IMR-90 (cell line): ENCODE measurements around the gene TIAM2. TPM values are rescaled to one million over a fixed set of nuclear protein-coding genes. Genes with fewer than 3 reads are reported as not detected.
A peak's percentile ranks its signal among the peaks of the same experiment; 100 is the strongest.

ENCODE experiments used
- ATAC-seq: fragments of 200-7000 bp; cut with Tn5 transposase; 2 replicates; pipeline ENCODE4 v1.9.1; 2020; ENCODE audit warnings: low read depth, mild to moderate bottlenecking, moderate library complexity
- BruUV-seq: library from RNA; stranded (reverse); fragments of 400-500 nt; replicated peaks from 2 replicates; lab custom pipeline; 2021; lab: Mats Ljungman, UMichigan
- CTCF ChIA-PET: fragments of 300-600 bp; formaldehyde crosslinking; extraction: SDS; loops from one replicate; lab custom pipeline; 2021; ENCODE audit warnings: antibody characterized with exemption; lab: Yijun Ruan, JAX
- POLR2A ChIA-PET: fragments of 300-600 bp; sonication (Branson Sonifier 250); formaldehyde crosslinking; loops from one replicate; lab custom pipeline; 2022; ENCODE audit warnings: antibody characterized with exemption; ENCODE audit not compliant: unreplicated experiment; lab: Charles Lee
- DNase-seq: peaks from one replicate; pipeline ENCODE4 v3.0.0; 2013
- H2AFZ ChIP-seq: replicated peaks from 2 replicates; pipeline ENCODE3; 2013; ENCODE audit warnings: low read length, mild to moderate bottlenecking; ENCODE audit not compliant: poor library complexity
- H2AK5ac ChIP-seq: 2 replicates; pipeline ENCODE4 v1.6.1; 2013; ENCODE audit warnings: low read depth, low read length, inconsistent platforms
- H2AK9ac ChIP-seq: replicated peaks from 2 replicates; pipeline ENCODE3; 2013; ENCODE audit warnings: mild to moderate bottlenecking, low read depth, low read length, moderate library complexity; ENCODE audit not compliant: poor library complexity
- H2BK120ac ChIP-seq: 2 replicates; pipeline ENCODE4 v1.6.1; 2013; ENCODE audit warnings: low read depth, low read length, inconsistent platforms
- H2BK15ac ChIP-seq: 3 replicates; pipeline ENCODE4 v1.6.1; 2013; ENCODE audit warnings: low read depth, low read length, inconsistent platforms
- H2BK20ac ChIP-seq: 2 replicates; pipeline ENCODE4 v1.6.1; 2013; ENCODE audit warnings: low read depth, mild to moderate bottlenecking, inconsistent platforms, low read length, moderate library complexity
- H2BK5ac ChIP-seq: 2 replicates; pipeline ENCODE4 v1.6.1; 2013; ENCODE audit warnings: mild to moderate bottlenecking, low read depth, low read length, inconsistent platforms; ENCODE audit not compliant: poor library complexity, severe bottlenecking
- H3K14ac ChIP-seq: replicated peaks from 2 replicates; pipeline ENCODE4 v1.6.1; 2013; ENCODE audit warnings: low read depth, low read length, inconsistent platforms
- H3K18ac ChIP-seq: 2 replicates; pipeline ENCODE4 v1.6.1; 2013; ENCODE audit warnings: low read depth, low read length, control low read depth
- H3K23ac ChIP-seq: 2 replicates; pipeline ENCODE4 v1.6.1; 2013; ENCODE audit warnings: low read depth, low read length, inconsistent platforms
- H3K27ac ChIP-seq: 2 replicates; pipeline ENCODE4 v1.5.1; 2013; ENCODE audit warnings: mild to moderate bottlenecking, control low read depth, low read length; ENCODE audit not compliant: insufficient read depth
- H3K27me3 ChIP-seq: 2 replicates; pipeline ENCODE4 v1.6.1; 2013; ENCODE audit warnings: low read length; ENCODE audit not compliant: control insufficient read depth, insufficient read depth
- H3K36me3 ChIP-seq: 2 replicates; pipeline ENCODE4 v1.6.1; 2013; ENCODE audit warnings: low read length, mixed read lengths; ENCODE audit not compliant: control insufficient read depth, insufficient read depth
- H3K4ac ChIP-seq: 2 replicates; pipeline ENCODE4 v1.6.1; 2013; ENCODE audit warnings: low read depth, low read length, inconsistent platforms
- H3K4me1 ChIP-seq: 2 replicates; pipeline ENCODE4 v1.6.1; 2013; ENCODE audit warnings: low read length, mixed read lengths; ENCODE audit not compliant: control insufficient read depth, insufficient read depth
- H3K4me2 ChIP-seq: 2 replicates; pipeline ENCODE4 v1.6.1; 2013; ENCODE audit warnings: low read depth, mild to moderate bottlenecking, control low read depth, low read length, moderate library complexity
- H3K4me3 ChIP-seq: 2 replicates; pipeline ENCODE4 v1.5.1; 2013; ENCODE audit warnings: low read depth, mild to moderate bottlenecking, control low read depth, low read length, moderate library complexity; ENCODE audit not compliant: insufficient read depth
- H3K56ac ChIP-seq: 2 replicates; pipeline ENCODE4 v1.6.1; 2013; ENCODE audit warnings: low read length, inconsistent platforms; ENCODE audit not compliant: insufficient read depth; ENCODE audit errors: extremely low read depth
- H3K79me1 ChIP-seq, 2 experiments: 2 replicates each; pipeline ENCODE4 v1.6.1; 2013; ENCODE audit warnings: low read length in 2 of 2, inconsistent platforms in 1 of 2, low read depth in 1 of 2
- H3K9ac ChIP-seq: 2 replicates; pipeline ENCODE4 v1.6.1; 2013; ENCODE audit warnings: low read depth, low read length, control low read depth
- H3K9me1 ChIP-seq: 2 replicates; pipeline ENCODE4 v1.6.1; 2013; ENCODE audit warnings: low read length, inconsistent platforms; ENCODE audit not compliant: insufficient read depth
- H3K9me3 ChIP-seq: 2 replicates; pipeline ENCODE4 v1.6.1; 2013; ENCODE audit warnings: low read length; ENCODE audit not compliant: control insufficient read depth, insufficient read depth
- H4K20me1 ChIP-seq: 2 replicates; pipeline ENCODE4 v1.6.1; 2013; ENCODE audit warnings: low read length, inconsistent platforms; ENCODE audit not compliant: insufficient read depth
- H4K5ac ChIP-seq: 2 replicates; pipeline ENCODE4 v1.6.1; 2013; ENCODE audit warnings: mild to moderate bottlenecking, low read depth, low read length, control low read depth
- H4K8ac ChIP-seq, 2 experiments: 2 replicates each; pipeline ENCODE4 v1.6.1; 2013; ENCODE audit warnings: low read depth in 2 of 2, low read length in 2 of 2, control low read depth in 1 of 2, inconsistent platforms in 1 of 2
- H4K91ac ChIP-seq: 2 replicates; pipeline ENCODE4 v1.6.1; 2013; ENCODE audit warnings: low read depth, low read length, inconsistent platforms; ENCODE audit not compliant: insufficient read depth
- BHLHE40 ChIP-seq: fragments of 150-350 bp; IDR thresholded peaks from 2 replicates; pipeline ENCODE4 v1.6.1; 2016; ENCODE audit warnings: mild to moderate bottlenecking, low read depth, low read length
- CEBPB ChIP-seq: IDR thresholded peaks from 2 replicates; pipeline ENCODE4 v1.6.1; 2012; ENCODE audit warnings: low read depth, low read length, improper control_type of control experiment
- CHD1 ChIP-seq: IDR thresholded peaks from 2 replicates; pipeline ENCODE4 v1.6.1; 2012; ENCODE audit warnings: low read depth, low read length, improper control_type of control experiment
- CTCF ChIP-seq: conservative IDR thresholded peaks from 2 replicates; pipeline ENCODE4 v1.5.1; 2012; ENCODE audit warnings: mild to moderate bottlenecking, low read depth, low read length, improper control_type of control experiment
- ELK1 ChIP-seq: fragments of 150-350 bp; IDR thresholded peaks from 2 replicates; pipeline ENCODE4 v1.6.1; 2016; ENCODE audit warnings: low read depth, mild to moderate bottlenecking, low read length, moderate library complexity, borderline replicate concordance
- FOS ChIP-seq: fragments of 150-350 bp; IDR thresholded peaks from 2 replicates; pipeline ENCODE4 v1.6.1; 2016; ENCODE audit warnings: low read depth, low read length
- MAFK ChIP-seq: IDR thresholded peaks from 2 replicates; pipeline ENCODE4 v1.6.1; 2012; ENCODE audit warnings: low read depth, low read length, improper control_type of control experiment
- MAZ ChIP-seq: IDR thresholded peaks from 2 replicates; pipeline ENCODE4 v1.6.1; 2012; ENCODE audit warnings: low read depth, mild to moderate bottlenecking, low read length, improper control_type of control experiment, moderate library complexity, borderline replicate concordance
- MXI1 ChIP-seq: IDR thresholded peaks from 2 replicates; pipeline ENCODE4 v1.6.1; 2012; ENCODE audit warnings: low read depth, mild to moderate bottlenecking, low read length, moderate library complexity, borderline replicate concordance
- POLR2A ChIP-seq: IDR thresholded peaks from 2 replicates; pipeline ENCODE4 v1.6.1; 2012; ENCODE audit warnings: mild to moderate bottlenecking, low read depth, low read length
- RAD21 ChIP-seq: IDR thresholded peaks from 2 replicates; pipeline ENCODE4 v1.6.1; 2012; ENCODE audit warnings: low read length, improper control_type of control experiment
- RCOR1 ChIP-seq: IDR thresholded peaks from 2 replicates; pipeline ENCODE4 v1.6.1; 2012; ENCODE audit warnings: mild to moderate bottlenecking, low read length, improper control_type of control experiment; ENCODE audit not compliant: insufficient replicate concordance
- RFX5 ChIP-seq: IDR thresholded peaks from 2 replicates; pipeline ENCODE4 v1.8.0; 2012; ENCODE audit warnings: low read depth, mild to moderate bottlenecking, low read length, moderate library complexity
- SMC3 ChIP-seq: fragments of 150-350 bp; IDR thresholded peaks from 2 replicates; pipeline ENCODE4 v1.6.1; 2016; ENCODE audit warnings: low read depth, mild to moderate bottlenecking, antibody characterized with exemption, low read length, moderate library complexity
- USF2 ChIP-seq: fragments of 150-350 bp; IDR thresholded peaks from 2 replicates; pipeline ENCODE4 v1.6.1; 2017; ENCODE audit warnings: mild to moderate bottlenecking, antibody characterized with exemption, low read length, low read depth
- WGBS, 2 experiments: methylation state at CpG; one replicate each; pipeline versions ENCODE4 v1.1.5 to v1.1.7; 2013; ENCODE audit warnings: missing lambda C conversion rate in 2 of 2; ENCODE audit not compliant: insufficient read length in 1 of 2; ENCODE audit errors: extremely low coverage in 2 of 2; 5-methylcytosine and 5-hydroxymethylcytosine counted together
- dilution Hi-C: fragments of 300-500 bp; cut with HindIII; formaldehyde crosslinking; loops from one replicate; pipeline ENCODE4 v1.14.3; 2018; ENCODE audit warnings: low sequenced_read_pairs; ENCODE audit not compliant: unreplicated experiment
- in situ Hi-C: fragments of 300-500 bp; cut with MboI; formaldehyde crosslinking; loops from 3 replicates; pipeline ENCODE4 v1.14.3; 2019; ENCODE audit warnings: low sequenced_read_pairs, inconsistent platforms, mixed read lengths
- intact Hi-C: fragments of 100-400 bp; cut with micrococcal nuclease; formaldehyde crosslinking; loops from 2 replicates; pipeline ENCODE4 v1.10.0; 2022
- polyA plus RNA-seq, 3 experiments: library from polyadenylated mRNA; depleted of rRNA; stranded (reverse); fragments of >200 nt; gene quantifications; 2 replicates each; pipeline ENCODE4 v1.2.3, GENCODE V29; 2012; ENCODE audit warnings: low replicate concordance in 1 of 3
- total RNA-seq: library from RNA; depleted of rRNA; stranded (reverse); fragments of >200 nt; gene quantifications from 2 replicates; pipeline ENCODE4 v1.2.3, GENCODE V29; 2012

The TIAM2 gene
- total and polyA plus RNA-seq, 2 of the 4 experiments (the other 2 are of a cell fraction), result 3.1 to 4.7 TPM

- Histone ChIP-seq H3K4me2 (no peak overlapping the region), H2AFZ (no peak overlapping the region), H2BK5ac (no peak overlapping the region), H3K9me3 (no peaks in the 10 kb centered on the region), H3K18ac (no peak overlapping the region), H3K9me1 (peaks cover 26% of the 10 kb centered on the region), H2BK15ac (no peak overlapping the region), H3K27me3 (no peaks in the 10 kb centered on the region), H4K20me1 (no peaks in the 10 kb centered on the region), H4K91ac (no peak overlapping the region), H3K79me1 (peaks cover 0 to 16% of the 10 kb centered on the region in 2 experiments; a peak in 2 of 4 replicates), H3K56ac (no peak overlapping the region), H3K23ac (no peak overlapping the region), H3K4me1 (peaks cover 11% of the 10 kb centered on the region), H4K8ac (no peak overlapping the region), H4K5ac (no peak overlapping the region), H2BK120ac (peak overlapping the region; percentile 45), H3K14ac (no peak overlapping the region), H3K9ac (no peak overlapping the region), H3K36me3 (no peaks in the 10 kb centered on the region), H2BK20ac (peak overlapping the region; percentile 42; the same call in 1 of the 2 replicates), H3K27ac (no peak overlapping the region), H3K4ac (peak overlapping the region; percentile 51; the same call in 1 of the 2 replicates), H2AK5ac (no peak overlapping the region), H2AK9ac (peak overlapping the region; percentile 51), H3K4me3 (no peak overlapping the region)
- in situ Hi-C loops (no loop called here), dilution Hi-C loops (no loop called here), intact Hi-C loops (no loop called here)
- ChIA-PET POLR2A (no interaction called here), CTCF (interaction anchor here (0.6 to 0.7 kb wide), 2 partner anchors 245 to 537 kb away, joined by 4 read pairs; no protein-coding TSS in a partner anchor)
- DNase-seq (peak; percentile 13), ATAC-seq (no peak)
- no CpG with 5 or more reads among the region's 5 CpGs for WGBS, 2 experiments
- no TSS peak for BruUV-seq
- TF ChIP-seq RAD21 (no peak), POLR2A (no peak), MAFK (no peak), RCOR1 (no peak), SMC3 (no peak), FOS (no peak), USF2 (no peak), CHD1 (no peak), MAZ (no peak), RFX5 (no peak), CTCF (no peak), CEBPB (no peak), ELK1 (no peak), MXI1 (no peak), BHLHE40 (no peak)
Measured at GRCh38 chr6:155158030-155158843, 163.1 kb downstream of the TIAM2 start.
